ENCODE data around the gene CETP. TPM values are rescaled to one million over a fixed set of nuclear protein-coding genes. Genes with fewer than 3 reads are reported as not detected.

Gene CETP
- total RNA-seq, 1 donor from 2014 or later, result not detected

GRCh38 chr16:57001026-57001679, 39.4 kb downstream of the CETP start:
- H3K27ac ChIP-seq (ENCODE audit: low read depth, low read length), result peak overlapping the region; percentile 99
- H3K9me3 ChIP-seq (ENCODE audit: insufficient read depth, low read depth, low read length), result no peaks in the 10 kb centered on the region
- no peaks in the 10 kb centered on the region for H4K20me1 ChIP-seq (ENCODE audit: insufficient read depth, low read length)
- peak overlapping the region; percentile 47 for H3K4me2 ChIP-seq (ENCODE audit: low read length)
- Mint-ChIP-seq H3K27ac (ENCODE audit: unreplicated experiment) (peak overlapping the region; percentile 93), H3K4me3 (ENCODE audit: unreplicated experiment) (no peak overlapping the region), H3K4me1 (ENCODE audit: low read depth, unreplicated experiment) (peaks cover 8% of the 10 kb centered on the region), H3K9me3 (ENCODE audit: unreplicated experiment) (no peaks in the 10 kb centered on the region), H3K36me3 (ENCODE audit: low read depth, unreplicated experiment) (peaks cover 10% of the 10 kb centered on the region), H3K27me3 (ENCODE audit: low read depth, unreplicated experiment) (no peaks in the 10 kb centered on the region)
- no peak for FAIRE-seq
- peaks cover 31% of the 10 kb centered on the region for H3K79me2 ChIP-seq (ENCODE audit: insufficient read depth, low read length)
- DNase-seq (ENCODE audit: low read depth), result no peak
- H3K4me3 ChIP-seq (ENCODE audit: insufficient read depth, low read depth, low read length), result no peak overlapping the region
- peak overlapping the region; percentile 63 for H2AFZ ChIP-seq (ENCODE audit: low read depth, low read length)
- peaks cover 19% of the 10 kb centered on the region for H3K4me1 ChIP-seq (ENCODE audit: insufficient read depth, low read length)
- peak overlapping the region; percentile 76 for H3K9ac ChIP-seq (ENCODE audit: low read length)
- no peak for TF ChIP-seq CTCF (IDR thresholded peaks at IDR 0.05; ENCODE audit: insufficient read depth, low read depth, low read length)
- no peak for TF ChIP-seq EZH2 (IDR thresholded peaks at IDR 0.05; ENCODE audit: insufficient read depth, low read length)
- no peaks in the 10 kb centered on the region for H3K36me3 ChIP-seq (ENCODE audit: insufficient read depth, low read length)
- H3K27me3 ChIP-seq (ENCODE audit: insufficient read depth, low read length), result no peaks in the 10 kb centered on the region

- Histone ChIP-seq H3K4me1 (ENCODE audit: insufficient read depth, low read length) (peaks cover 19% of the 10 kb centered on the region), H3K27me3 (ENCODE audit: insufficient read depth, low read length) (no peaks in the 10 kb centered on the region), H3K4me3 (ENCODE audit: insufficient read depth, low read depth, low read length) (no peak overlapping the region), H3K79me2 (ENCODE audit: insufficient read depth, low read length) (peaks cover 15% of the 10 kb centered on the region), H3K4me2 (ENCODE audit: low read length) (no peak overlapping the region), H4K20me1 (ENCODE audit: insufficient read depth, low read length) (no peaks in the 10 kb centered on the region), H3K9me3 (ENCODE audit: insufficient read depth, low read depth, low read length) (no peaks in the 10 kb centered on the region), H3K9ac (ENCODE audit: low read length) (no peak overlapping the region), H3K36me3 (ENCODE audit: insufficient read depth, low read length) (no peaks in the 10 kb centered on the region), H2AFZ (ENCODE audit: low read depth, low read length) (no peak overlapping the region), H3K27ac (ENCODE audit: low read depth, low read length) (no peak overlapping the region)
- TF ChIP-seq EZH2 (IDR thresholded peaks at IDR 0.05; ENCODE audit: insufficient read depth, low read length) (no peak), CTCF (IDR thresholded peaks at IDR 0.05; ENCODE audit: insufficient read depth, low read depth, low read length) (no peak)
- Mint-ChIP-seq H3K4me3 (ENCODE audit: unreplicated experiment) (no peak overlapping the region), H3K4me1 (ENCODE audit: low read depth, unreplicated experiment) (peaks cover 8% of the 10 kb centered on the region), H3K27ac (ENCODE audit: unreplicated experiment) (no peak overlapping the region), H3K36me3 (ENCODE audit: low read depth, unreplicated experiment) (peaks cover 7% of the 10 kb centered on the region), H3K9me3 (ENCODE audit: unreplicated experiment) (no peaks in the 10 kb centered on the region), H3K27me3 (ENCODE audit: low read depth, unreplicated experiment) (no peaks in the 10 kb centered on the region)
- DNase-seq (ENCODE audit: low read depth) (no peak), FAIRE-seq (no peak)
These were observed 42.0 kb downstream of the CETP start for GRCh38 chr16:57003439-57004386.

Measured in astrocyte (in vitro differentiated cells and primary cell).